SK-N-SH treated with all-trans-retinoic acid at 6 μM for 48 hours (cell line): Measurements from ENCODE around the gene PPP4R4.

ENCODE experiments used
- ATAC-seq: fragments of 200-7000 bp; cut with Tn5 transposase; 3 replicates; pipeline ENCODE4 v1.9.1; 2020; ENCODE audit warnings: mild to moderate bottlenecking, moderate library complexity
- ARNTL ChIP-seq: fragments of 450-650 bp; formaldehyde crosslinking; IDR thresholded peaks from 2 replicates; pipeline ENCODE4 v1.5.0; 2020; ENCODE audit warnings: low read depth, mild to moderate bottlenecking, moderate library complexity, borderline replicate concordance
- CSDC2 ChIP-seq: fragments of 250-450 bp; sonication (Bioruptor Pico); IDR thresholded peaks from 2 replicates; pipeline ENCODE4 v1.5.0; 2020; ENCODE audit warnings: mild to moderate bottlenecking, moderate library complexity
- ESRRG ChIP-seq: fragments of 250-450 bp; sonication (Bioruptor Pico); IDR thresholded peaks from 2 replicates; pipeline ENCODE4 v1.6.1; 2021; ENCODE audit warnings: mild to moderate bottlenecking
- GLIS3 ChIP-seq: fragments of 250-450 bp; sonication (Bioruptor Pico); IDR thresholded peaks from 2 replicates; pipeline ENCODE4 v1.5.0; 2020; ENCODE audit warnings: mild to moderate bottlenecking, moderate library complexity
- ISL1 ChIP-seq: fragments of 250-450 bp; sonication (Bioruptor Pico); IDR thresholded peaks from 2 replicates; pipeline ENCODE4 v2.1.2; 2022; ENCODE audit warnings: mild to moderate bottlenecking, moderate library complexity
- PPARA ChIP-seq: fragments of 250-450 bp; sonication (Bioruptor Pico); IDR thresholded peaks from 2 replicates; pipeline ENCODE4 v1.5.0; 2020; ENCODE audit warnings: mild to moderate bottlenecking, borderline replicate concordance
- RARB ChIP-seq: fragments of 250-450 bp; sonication (Bioruptor Pico); IDR thresholded peaks from 2 replicates; pipeline ENCODE4 v1.8.0; 2021; ENCODE audit warnings: mild to moderate bottlenecking, moderate library complexity
- SNAI2 ChIP-seq: fragments of 250-450 bp; sonication (Bioruptor Pico); IDR thresholded peaks from 2 replicates; pipeline ENCODE4 v1.5.0; 2020; ENCODE audit warnings: mild to moderate bottlenecking, moderate library complexity
- TCF4 ChIP-seq: fragments of 250-450 bp; sonication (Bioruptor Pico); IDR thresholded peaks from 2 replicates; pipeline ENCODE4 v1.8.0; 2021; ENCODE audit warnings: mild to moderate bottlenecking, moderate library complexity, borderline replicate concordance
- TOX ChIP-seq: fragments of 250-450 bp; sonication (Bioruptor Pico); IDR thresholded peaks from 2 replicates; pipeline ENCODE4 v1.8.0; 2021; ENCODE audit warnings: mild to moderate bottlenecking, moderate library complexity, borderline replicate concordance
- ZC3H10 ChIP-seq: fragments of 250-450 bp; sonication (Bioruptor Pico); IDR thresholded peaks from 2 replicates; pipeline ENCODE4 v1.5.1; 2021; ENCODE audit warnings: mild to moderate bottlenecking, moderate library complexity
- ZFP3 ChIP-seq: fragments of 250-450 bp; sonication (Bioruptor Pico); IDR thresholded peaks from 2 replicates; pipeline ENCODE4 v1.5.0; 2020; ENCODE audit warnings: mild to moderate bottlenecking, moderate library complexity
- ZFP30 ChIP-seq: fragments of 450-650 bp; formaldehyde crosslinking; IDR thresholded peaks from 2 replicates; pipeline ENCODE4 v1.5.0; 2022; ENCODE audit warnings: mild to moderate bottlenecking, moderate library complexity
- ZNF565 ChIP-seq: fragments of 450-650 bp; formaldehyde crosslinking; conservative IDR thresholded peaks from 2 replicates; pipeline ENCODE4 v1.5.0; 2020; ENCODE audit warnings: low read depth, mild to moderate bottlenecking, moderate library complexity
- ZNF8 ChIP-seq: fragments of 450-650 bp; formaldehyde crosslinking; IDR thresholded peaks from 2 replicates; pipeline ENCODE4 v1.5.0; 2020; ENCODE audit warnings: mild to moderate bottlenecking, moderate library complexity
- TF ChIP-seq, protein P1 (sequence below): fragments of 250-450 bp; sonication (Bioruptor Pico); IDR thresholded peaks from 2 replicates; pipeline ENCODE4 v1.8.0; 2021; ENCODE audit warnings: low read depth, mild to moderate bottlenecking, moderate library complexity, borderline replicate concordance
- TF ChIP-seq, protein P2 (sequence below): fragments of 250-450 bp; sonication (Bioruptor Pico); IDR thresholded peaks from 2 replicates; pipeline ENCODE4 v1.5.1; 2020; ENCODE audit warnings: low read depth, mild to moderate bottlenecking, moderate library complexity
- TF ChIP-seq, protein P3 (sequence below): fragments of 250-450 bp; sonication (Bioruptor Pico); IDR thresholded peaks from 2 replicates; pipeline ENCODE4 v1.5.1; 2021; ENCODE audit warnings: mild to moderate bottlenecking, moderate library complexity
- TF ChIP-seq, protein P4 (sequence below): fragments of 250-450 bp; sonication (Bioruptor Pico); IDR thresholded peaks from 2 replicates; pipeline ENCODE4 v1.8.0; 2020; ENCODE audit warnings: mild to moderate bottlenecking, moderate library complexity, borderline replicate concordance
- TF ChIP-seq, protein P5 (sequence below): fragments of 250-450 bp; sonication (Bioruptor Pico); IDR thresholded peaks from 2 replicates; pipeline ENCODE4 v1.5.0; 2020; ENCODE audit warnings: mild to moderate bottlenecking, moderate library complexity

The PPP4R4 gene

DNA sequence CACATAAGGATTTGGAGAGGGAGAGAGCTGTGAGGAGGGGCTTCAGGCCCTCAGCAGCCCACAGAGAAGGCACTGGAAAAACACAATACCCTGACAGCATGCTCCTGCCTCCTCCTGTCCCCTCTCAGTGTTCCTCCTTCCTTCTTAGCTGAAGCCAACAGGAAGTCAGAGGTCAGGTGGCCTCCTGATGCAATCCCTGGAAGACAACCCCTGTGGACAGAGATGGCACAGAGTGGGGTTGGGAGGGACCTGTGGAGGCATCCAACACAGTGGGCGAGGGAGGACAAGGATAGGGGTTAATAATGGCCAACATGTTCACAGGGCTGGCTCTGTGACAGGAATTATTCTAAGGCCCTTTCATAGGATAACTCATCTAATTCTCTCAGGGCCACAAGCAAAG, 29.4 kb upstream of the PPP4R4 start (continued):
- TF ChIP-seq, protein P1, sequence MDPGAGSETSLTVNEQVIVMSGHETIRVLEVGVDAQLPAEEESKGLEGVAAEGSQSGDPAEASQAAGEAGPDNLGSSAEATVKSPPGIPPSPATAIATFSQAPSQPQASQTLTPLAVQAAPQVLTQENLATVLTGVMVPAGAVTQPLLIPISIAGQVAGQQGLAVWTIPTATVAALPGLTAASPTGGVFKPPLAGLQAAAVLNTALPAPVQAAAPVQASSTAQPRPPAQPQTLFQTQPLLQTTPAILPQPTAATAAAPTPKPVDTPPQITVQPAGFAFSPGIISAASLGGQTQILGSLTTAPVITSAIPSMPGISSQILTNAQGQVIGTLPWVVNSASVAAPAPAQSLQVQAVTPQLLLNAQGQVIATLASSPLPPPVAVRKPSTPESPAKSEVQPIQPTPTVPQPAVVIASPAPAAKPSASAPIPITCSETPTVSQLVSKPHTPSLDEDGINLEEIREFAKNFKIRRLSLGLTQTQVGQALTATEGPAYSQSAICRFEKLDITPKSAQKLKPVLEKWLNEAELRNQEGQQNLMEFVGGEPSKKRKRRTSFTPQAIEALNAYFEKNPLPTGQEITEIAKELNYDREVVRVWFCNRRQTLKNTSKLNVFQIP (CRISPR knock-in tag), result no peak
- TF ChIP-seq, protein P2, sequence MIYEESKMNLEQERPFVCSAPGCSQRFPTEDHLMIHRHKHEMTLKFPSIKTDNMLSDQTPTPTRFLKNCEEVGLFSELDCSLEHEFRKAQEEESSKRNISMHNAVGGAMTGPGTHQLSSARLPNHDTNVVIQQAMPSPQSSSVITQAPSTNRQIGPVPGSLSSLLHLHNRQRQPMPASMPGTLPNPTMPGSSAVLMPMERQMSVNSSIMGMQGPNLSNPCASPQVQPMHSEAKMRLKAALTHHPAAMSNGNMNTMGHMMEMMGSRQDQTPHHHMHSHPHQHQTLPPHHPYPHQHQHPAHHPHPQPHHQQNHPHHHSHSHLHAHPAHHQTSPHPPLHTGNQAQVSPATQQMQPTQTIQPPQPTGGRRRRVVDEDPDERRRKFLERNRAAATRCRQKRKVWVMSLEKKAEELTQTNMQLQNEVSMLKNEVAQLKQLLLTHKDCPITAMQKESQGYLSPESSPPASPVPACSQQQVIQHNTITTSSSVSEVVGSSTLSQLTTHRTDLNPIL, result no peak
- TF ChIP-seq, all 23 proteins: peak for 0

DNA sequence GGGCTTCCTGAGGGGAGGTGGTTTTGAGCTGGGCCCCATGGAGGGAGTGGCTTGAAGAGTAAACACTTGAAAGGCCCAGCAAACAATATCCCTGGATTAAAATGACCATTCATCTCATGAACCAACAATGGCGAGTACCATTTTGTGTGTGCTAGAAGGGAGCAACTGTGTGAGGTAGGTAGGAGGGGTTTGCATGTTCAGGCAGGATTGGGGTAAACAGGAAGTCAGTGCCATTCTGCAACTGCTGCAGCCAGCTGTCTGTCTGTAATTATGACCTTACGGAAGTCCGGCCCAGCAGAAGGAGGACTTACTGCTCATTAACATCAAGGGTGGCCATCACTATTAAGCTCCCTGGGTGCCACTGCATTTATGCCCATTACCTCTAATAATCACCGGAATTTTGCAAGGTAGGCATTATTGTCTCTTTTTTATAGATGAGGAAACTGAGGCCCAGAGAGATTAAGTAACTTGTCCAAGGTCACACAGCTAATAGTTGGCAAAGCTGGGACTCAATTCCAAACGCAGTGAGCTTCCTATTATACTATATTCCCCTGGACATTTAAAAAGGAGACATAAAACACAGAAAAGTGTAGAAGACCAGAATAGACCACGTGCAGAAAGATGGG, 28.1 kb upstream of the PPP4R4 start:
- ATAC-seq, result no peak

DNA sequence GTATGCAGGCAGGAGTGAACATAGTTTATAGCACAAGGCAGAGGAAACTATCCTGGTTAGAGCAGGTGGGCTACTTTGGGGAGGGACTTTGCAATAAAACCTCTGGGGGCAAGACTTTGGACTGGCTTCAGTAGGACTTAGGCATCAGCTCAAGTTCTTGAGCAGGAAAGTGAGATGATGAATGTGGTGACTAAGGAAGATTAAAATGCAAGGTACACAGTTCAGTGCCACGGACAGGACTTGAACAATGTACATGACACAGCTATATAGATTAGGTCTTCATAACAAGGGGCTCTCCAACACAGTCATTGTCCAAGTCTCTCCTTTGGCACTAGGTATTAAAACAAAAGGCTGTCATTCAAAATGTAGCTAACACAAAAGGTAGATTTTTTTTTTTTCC, 21.4 kb upstream of the PPP4R4 start:
- ATAC-seq, result no peak
- TF ChIP-seq, protein P1 (CRISPR knock-in tag), result no peak
- TF ChIP-seq ZFP30 (CRISPR knock-in tag) (no peak), ZFP3 (CRISPR knock-in tag) (no peak), GLIS3 (CRISPR knock-in tag) (no peak), ZNF565 (CRISPR knock-in tag) (no peak), TOX (CRISPR knock-in tag) (no peak), RARB (CRISPR knock-in tag) (no peak), ZNF8 (CRISPR knock-in tag) (no peak), TCF4 (CRISPR knock-in tag) (no peak), ESRRG (CRISPR knock-in tag) (no peak), ZC3H10 (CRISPR knock-in tag) (no peak), CSDC2 (no peak)
- TF ChIP-seq, protein P3, sequence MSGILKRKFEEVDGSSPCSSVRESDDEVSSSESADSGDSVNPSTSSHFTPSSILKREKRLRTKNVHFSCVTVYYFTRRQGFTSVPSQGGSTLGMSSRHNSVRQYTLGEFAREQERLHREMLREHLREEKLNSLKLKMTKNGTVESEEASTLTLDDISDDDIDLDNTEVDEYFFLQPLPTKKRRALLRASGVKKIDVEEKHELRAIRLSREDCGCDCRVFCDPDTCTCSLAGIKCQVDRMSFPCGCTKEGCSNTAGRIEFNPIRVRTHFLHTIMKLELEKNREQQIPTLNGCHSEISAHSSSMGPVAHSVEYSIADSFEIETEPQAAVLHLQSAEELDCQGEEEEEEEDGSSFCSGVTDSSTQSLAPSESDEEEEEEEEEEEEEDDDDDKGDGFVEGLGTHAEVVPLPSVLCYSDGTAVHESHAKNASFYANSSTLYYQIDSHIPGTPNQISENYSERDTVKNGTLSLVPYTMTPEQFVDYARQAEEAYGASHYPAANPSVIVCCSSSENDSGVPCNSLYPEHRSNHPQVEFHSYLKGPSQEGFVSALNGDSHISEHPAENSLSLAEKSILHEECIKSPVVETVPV (CRISPR knock-in tag), result no peak
- TF ChIP-seq, protein P4, sequence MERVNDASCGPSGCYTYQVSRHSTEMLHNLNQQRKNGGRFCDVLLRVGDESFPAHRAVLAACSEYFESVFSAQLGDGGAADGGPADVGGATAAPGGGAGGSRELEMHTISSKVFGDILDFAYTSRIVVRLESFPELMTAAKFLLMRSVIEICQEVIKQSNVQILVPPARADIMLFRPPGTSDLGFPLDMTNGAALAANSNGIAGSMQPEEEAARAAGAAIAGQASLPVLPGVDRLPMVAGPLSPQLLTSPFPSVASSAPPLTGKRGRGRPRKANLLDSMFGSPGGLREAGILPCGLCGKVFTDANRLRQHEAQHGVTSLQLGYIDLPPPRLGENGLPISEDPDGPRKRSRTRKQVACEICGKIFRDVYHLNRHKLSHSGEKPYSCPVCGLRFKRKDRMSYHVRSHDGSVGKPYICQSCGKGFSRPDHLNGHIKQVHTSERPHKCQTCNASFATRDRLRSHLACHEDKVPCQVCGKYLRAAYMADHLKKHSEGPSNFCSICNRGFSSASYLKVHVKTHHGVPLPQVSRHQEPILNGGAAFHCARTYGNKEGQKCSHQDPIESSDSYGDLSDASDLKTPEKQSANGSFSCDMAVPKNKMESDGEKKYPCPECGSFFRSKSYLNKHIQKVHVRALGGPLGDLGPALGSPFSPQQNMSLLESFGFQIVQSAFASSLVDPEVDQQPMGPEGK (CRISPR knock-in tag), result no peak

More for the DNA sequence above, 28.1 kb upstream of the PPP4R4 start:
- TF ChIP-seq RARB (CRISPR knock-in tag) (no peak), ISL1 (CRISPR knock-in tag) (no peak), GLIS3 (CRISPR knock-in tag) (no peak), TCF4 (CRISPR knock-in tag) (no peak), ARNTL (CRISPR knock-in tag) (no peak), ZFP30 (CRISPR knock-in tag) (no peak), TOX (CRISPR knock-in tag) (no peak), ZNF565 (CRISPR knock-in tag) (no peak), SNAI2 (no peak), CSDC2 (no peak), ZNF8 (CRISPR knock-in tag) (no peak), PPARA (CRISPR knock-in tag) (no peak)
- TF ChIP-seq, protein P3 (CRISPR knock-in tag), result no peak
- TF ChIP-seq, protein P4 (CRISPR knock-in tag), result no peak
- TF ChIP-seq, protein P5, sequence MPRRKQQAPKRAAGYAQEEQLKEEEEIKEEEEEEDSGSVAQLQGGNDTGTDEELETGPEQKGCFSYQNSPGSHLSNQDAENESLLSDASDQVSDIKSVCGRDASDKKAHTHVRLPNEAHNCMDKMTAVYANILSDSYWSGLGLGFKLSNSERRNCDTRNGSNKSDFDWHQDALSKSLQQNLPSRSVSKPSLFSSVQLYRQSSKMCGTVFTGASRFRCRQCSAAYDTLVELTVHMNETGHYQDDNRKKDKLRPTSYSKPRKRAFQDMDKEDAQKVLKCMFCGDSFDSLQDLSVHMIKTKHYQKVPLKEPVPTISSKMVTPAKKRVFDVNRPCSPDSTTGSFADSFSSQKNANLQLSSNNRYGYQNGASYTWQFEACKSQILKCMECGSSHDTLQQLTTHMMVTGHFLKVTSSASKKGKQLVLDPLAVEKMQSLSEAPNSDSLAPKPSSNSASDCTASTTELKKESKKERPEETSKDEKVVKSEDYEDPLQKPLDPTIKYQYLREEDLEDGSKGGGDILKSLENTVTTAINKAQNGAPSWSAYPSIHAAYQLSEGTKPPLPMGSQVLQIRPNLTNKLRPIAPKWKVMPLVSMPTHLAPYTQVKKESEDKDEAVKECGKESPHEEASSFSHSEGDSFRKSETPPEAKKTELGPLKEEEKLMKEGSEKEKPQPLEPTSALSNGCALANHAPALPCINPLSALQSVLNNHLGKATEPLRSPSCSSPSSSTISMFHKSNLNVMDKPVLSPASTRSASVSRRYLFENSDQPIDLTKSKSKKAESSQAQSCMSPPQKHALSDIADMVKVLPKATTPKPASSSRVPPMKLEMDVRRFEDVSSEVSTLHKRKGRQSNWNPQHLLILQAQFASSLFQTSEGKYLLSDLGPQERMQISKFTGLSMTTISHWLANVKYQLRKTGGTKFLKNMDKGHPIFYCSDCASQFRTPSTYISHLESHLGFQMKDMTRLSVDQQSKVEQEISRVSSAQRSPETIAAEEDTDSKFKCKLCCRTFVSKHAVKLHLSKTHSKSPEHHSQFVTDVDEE, result no peak
